Activated T-cell treated with anti-CD3 and anti-CD28 coated beads for 4 hours (primary cell): ENCODE results near the gene TIMM22.
"Not testable (repeated sequence)": the region's sequence is repeated elsewhere in the genome, so short reads cannot be mapped to it uniquely, and the experiment has no call there.

Experiments
- DNase-seq: peaks from one replicate; pipeline ENCODE4 v3.0.0-alpha.2; 2020

TIMM22 gene

GRCh38 chr17:996554-997344 is at the start of gene TIMM22:
Gene TIMM22 (plus strand): TSS chr17:997129. CDS start chr17:997143, 14 bp downstream.
- peak; percentile 86 for DNase-seq

- no peak for DNase-seq
Measured at GRCh38 chr17:948284-948852, 48.6 kb upstream of the TIMM22 start.

GRCh38 chr17:949623-950303 is 47.2 kb upstream of the TIMM22 start:
- no peak for DNase-seq

GRCh38 chr17:951325-952132 is 45.4 kb upstream of the TIMM22 start:
- no peak for DNase-seq

GRCh38 chr17:952592-952991 is 44.3 kb upstream of the TIMM22 start:
- not testable (repeated sequence) for DNase-seq

- DNase-seq, result no peak
Measured at GRCh38 chr17:953767-954166, 43.2 kb upstream of the TIMM22 start.

GRCh38 chr17:954431-955164 is 42.3 kb upstream of the TIMM22 start:
- no peak for DNase-seq

GRCh38 chr17:956905-957304 is 40.0 kb upstream of the TIMM22 start:
- no peak for DNase-seq

GRCh38 chr17:957856-958421 is 39.0 kb upstream of the TIMM22 start:
- no peak for DNase-seq

GRCh38 chr17:958712-959451 is 38.0 kb upstream of the TIMM22 start:
- DNase-seq, result no peak

- no peak for DNase-seq
Measured at GRCh38 chr17:962166-962565, 34.8 kb upstream of the TIMM22 start.

GRCh38 chr17:962670-963069 is 34.3 kb upstream of the TIMM22 start:
- no peak for DNase-seq

GRCh38 chr17:964876-965275 is 32.1 kb upstream of the TIMM22 start:
- no peak for DNase-seq

GRCh38 chr17:965311-965989 is 31.5 kb upstream of the TIMM22 start:
- no peak for DNase-seq

GRCh38 chr17:967122-967521 is 29.8 kb upstream of the TIMM22 start:
- no peak for DNase-seq

- no peak for DNase-seq
Measured at GRCh38 chr17:968812-969730, 27.9 kb upstream of the TIMM22 start.

- no peak for DNase-seq
Measured at GRCh38 chr17:969811-970355, 27.0 kb upstream of the TIMM22 start.

GRCh38 chr17:970364-970763 is 26.6 kb upstream of the TIMM22 start:
- no peak for DNase-seq

- DNase-seq, result not testable (repeated sequence)
Measured at GRCh38 chr17:971861-972260, 25.1 kb upstream of the TIMM22 start.
